DMS114 treated with DMSO at 0.1 percent for 48 hours (cell line): ENCODE results near the gene PCCA.
"Not testable (repeated sequence)": the region's sequence is repeated elsewhere in the genome, so short reads cannot be mapped to it uniquely, and the experiment has no call there.

Experiments used
- DNase-seq: peaks from one replicate; lab custom pipeline; 2025; ENCODE audit not compliant: unreplicated experiment; lab: John Stamatoyannopoulos, UW

Gene PCCA

GRCh38 chr13:100521851-100522617 is 433.1 kb downstream of the PCCA start:
- no peak for DNase-seq

GRCh38 chr13:100522618-100523309 is 433.9 kb downstream of the PCCA start:
- DNase-seq, result no peak

GRCh38 chr13:100523411-100523810 is 434.5 kb downstream of the PCCA start:
- DNase-seq, result no peak

- DNase-seq, result no peak
Observed at GRCh38 chr13:100523981-100524386, 435.1 kb downstream of the PCCA start.

GRCh38 chr13:100524688-100525087 is 435.8 kb downstream of the PCCA start:
- DNase-seq, result not testable (repeated sequence)

GRCh38 chr13:100525453-100526317 is 436.8 kb downstream of the PCCA start:
- no peak for DNase-seq

- DNase-seq, result no peak
Observed at GRCh38 chr13:100526318-100527000, 437.6 kb downstream of the PCCA start.

- no peak for DNase-seq
Observed at GRCh38 chr13:100527644-100528043, 438.8 kb downstream of the PCCA start.

- DNase-seq, result no peak
Observed at GRCh38 chr13:100528353-100528752, 439.5 kb downstream of the PCCA start.

GRCh38 chr13:100528820-100529219 is 439.9 kb downstream of the PCCA start:
- DNase-seq, result no peak

GRCh38 chr13:100529666-100530377 is 440.9 kb downstream of the PCCA start:
- no peak for DNase-seq

GRCh38 chr13:100530671-100531213 is 441.8 kb downstream of the PCCA start:
- no peak for DNase-seq

- no peak for DNase-seq
Observed at GRCh38 chr13:100532090-100532766, 443.3 kb downstream of the PCCA start.

- no peak for DNase-seq
Observed at GRCh38 chr13:100532836-100533435, 444.0 kb downstream of the PCCA start.

GRCh38 chr13:100533588-100534041 is 444.7 kb downstream of the PCCA start:
- DNase-seq, result no peak

- DNase-seq, result no peak
Observed at GRCh38 chr13:100534147-100534843, 445.4 kb downstream of the PCCA start.

- DNase-seq, result no peak
Observed at GRCh38 chr13:100534911-100535310, 446.0 kb downstream of the PCCA start.

GRCh38 chr13:100535426-100536135 is 446.7 kb downstream of the PCCA start:
- no peak for DNase-seq
